AG04450 (cell line): ENCODE results near the gene PNKD. TPM values are rescaled to one million over a fixed set of nuclear protein-coding genes. Genes with fewer than 3 reads are reported as not detected.
"Not testable (repeated sequence)": the region's sequence is repeated elsewhere in the genome, so short reads cannot be mapped to it uniquely, and the experiment has no call there.

Source experiments
- CTCF ChIA-PET: fragments of 300-600, 350-600 bp; formaldehyde crosslinking; extraction: SDS; loops from one replicate; lab custom pipeline; 2022; ENCODE audit warnings: antibody characterized with exemption, inconsistent platforms; lab: Charles Lee
- POLR2A ChIA-PET: fragments of 350-600 bp; formaldehyde crosslinking; extraction: SDS; loops from one replicate; lab custom pipeline; 2021; ENCODE audit warnings: antibody characterized with exemption, inconsistent platforms; lab: Yijun Ruan, JAX
- DNase-seq: peaks from one replicate; pipeline ENCODE4 v3.0.0-alpha.2; 2011; ENCODE audit warnings: low read depth, low spot score
- H3K27ac ChIP-seq: one replicate; pipeline ENCODE4 v1.5.1; 2012; ENCODE audit warnings: low read depth, low read length, control low read depth
- H3K27me3 ChIP-seq: one replicate; pipeline ENCODE4 v1.6.0; 2012; ENCODE audit warnings: low read length; ENCODE audit not compliant: control insufficient read depth, insufficient read depth
- H3K4me3 ChIP-seq: 2 replicates; pipeline ENCODE4 v1.5.1; 2011; ENCODE audit warnings: mild to moderate bottlenecking, low read depth, low read length, control low read depth
- H3K9me3 ChIP-seq: 2 replicates; pipeline ENCODE4 v1.5.1; 2012; ENCODE audit warnings: low read length; ENCODE audit not compliant: control insufficient read depth, insufficient read depth
- CTCF ChIP-seq: IDR thresholded peaks from 2 replicates; pipeline ENCODE4 v1.5.1; 2011; ENCODE audit warnings: low read depth, low read length, control low read depth, inconsistent platforms
- polyA plus RNA-seq: library from polyadenylated mRNA; depleted of rRNA; stranded (reverse); fragments of >200 nt; gene quantifications from 2 replicates; pipeline ENCODE4 v1.2.3, GENCODE V29; 2011

The PNKD gene
- polyA plus RNA-seq, 1 experiment: 32.1 TPM

DNA sequence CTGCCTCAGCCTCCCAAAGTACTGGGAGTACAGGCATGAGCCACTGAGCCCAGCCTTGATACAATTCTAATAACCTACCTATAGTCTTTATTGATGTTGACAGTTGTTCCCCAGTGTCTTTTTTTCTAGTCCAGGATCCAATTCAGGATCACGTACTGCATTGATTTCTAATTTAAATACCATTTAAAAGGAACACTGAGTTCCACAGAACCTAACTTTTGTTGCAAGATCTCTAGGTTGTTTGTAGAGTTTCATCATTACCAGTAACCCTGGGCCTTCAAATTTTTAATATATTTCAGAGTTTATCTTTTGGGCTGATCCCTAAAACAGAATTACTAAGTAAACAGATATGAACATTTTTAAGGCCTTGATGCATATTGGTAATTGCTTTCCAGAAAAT, 43.0 kb downstream of the PNKD start:
- Histone ChIP-seq H3K9me3 (no peaks in the 10 kb centered on the region), H3K4me3 (no peak overlapping the region), H3K27me3 (no peaks in the 10 kb centered on the region), H3K27ac (no peak overlapping the region)
- ChIA-PET CTCF (interaction anchor here (0.6 kb wide), 1 partner anchor 312 kb away, joined by 4 read pairs; no protein-coding TSS in a partner anchor), POLR2A (no interaction called here)
- DNase-seq: no peak
- TF ChIP-seq CTCF: no peak

DNA sequence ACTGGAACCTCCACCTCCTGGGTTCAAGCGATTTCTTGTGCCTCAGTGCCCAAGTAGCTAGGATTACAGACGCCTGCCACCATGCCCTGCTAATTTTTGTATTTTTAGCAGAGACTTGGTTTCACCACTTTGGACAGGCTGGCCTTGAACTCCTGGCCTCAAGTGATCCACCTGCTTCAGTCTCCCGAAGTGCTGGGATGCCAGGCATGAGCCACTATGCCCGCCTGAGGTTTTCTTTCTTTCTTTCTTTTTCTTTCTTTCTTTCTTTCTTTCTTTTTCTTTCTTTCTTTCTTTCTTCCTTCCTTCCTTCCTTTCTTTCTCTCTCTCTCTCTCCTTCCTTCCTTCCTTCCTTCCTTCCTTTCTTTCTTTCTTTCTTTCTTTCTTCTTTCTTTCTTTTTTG, 44.4 kb downstream of the PNKD start:
- CTCF ChIA-PET: interaction anchor here (1.1 to 1.9 kb wide), 3 partner anchors 13 to 81 kb away, joined by 3 to 7 read pairs (median 7); no protein-coding TSS in a partner anchor
- H3K27me3 ChIP-seq, POLR2A ChIA-PET, H3K9me3 ChIP-seq, H3K27ac ChIP-seq, H3K4me3 ChIP-seq, DNase-seq: not testable (repeated sequence)

DNA sequence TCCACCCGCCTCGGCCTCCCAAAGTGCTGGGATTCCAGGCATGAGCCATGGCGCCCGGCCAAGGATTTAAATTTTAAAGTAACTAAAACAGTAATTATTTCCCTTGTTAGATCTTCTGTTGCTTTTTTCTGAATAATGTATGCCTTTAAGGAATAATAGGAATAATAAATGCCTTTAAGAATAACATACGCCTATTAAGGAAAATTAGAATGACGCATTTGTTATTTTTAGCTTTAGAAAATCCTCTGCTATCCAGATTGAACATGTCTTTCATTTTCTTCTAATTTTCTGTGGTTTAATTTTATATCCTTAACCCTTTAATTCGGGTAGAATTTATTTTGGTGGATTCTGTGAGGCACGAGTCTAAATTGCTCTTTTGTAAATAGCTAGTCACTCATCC, 45.1 kb downstream of the PNKD start:
- ChIA-PET POLR2A (interaction anchor here (0.7 kb wide), 1 partner anchor 58 kb away, joined by 3 read pairs; no protein-coding TSS in a partner anchor), CTCF (interaction anchor here (1.1 to 1.9 kb wide), 3 partner anchors 14 to 81 kb away, joined by 3 to 7 read pairs (median 7); no protein-coding TSS in a partner anchor)
- H3K4me3 ChIP-seq: no peak overlapping the region
- H3K27ac ChIP-seq: no peak overlapping the region
- H3K27me3 ChIP-seq: no peaks in the 10 kb centered on the region
- no peak for DNase-seq
- no peak for TF ChIP-seq CTCF
- H3K9me3 ChIP-seq: no peaks in the 10 kb centered on the region

- no peak overlapping the region for H3K27ac ChIP-seq
- ChIA-PET POLR2A (no interaction called here), CTCF (no interaction called here)
- H3K27me3 ChIP-seq: no peaks in the 10 kb centered on the region
- no peak for DNase-seq
- no peaks in the 10 kb centered on the region for H3K9me3 ChIP-seq
- TF ChIP-seq CTCF: no peak
- no peak overlapping the region for H3K4me3 ChIP-seq
These were observed 46.9 kb downstream of the PNKD start for GRCh38 chr2:218317303-218317630.

GRCh38 chr2:218317835-218318234, 47.5 kb downstream of the PNKD start:
- Histone ChIP-seq H3K27ac (no peak overlapping the region), H3K4me3 (no peak overlapping the region), H3K9me3 (no peaks in the 10 kb centered on the region), H3K27me3 (no peaks in the 10 kb centered on the region)
- CTCF ChIA-PET: no interaction called here
- no peak for TF ChIP-seq CTCF
- DNase-seq: no peak
- POLR2A ChIA-PET: no interaction called here

- no peaks in the 10 kb centered on the region for H3K27me3 ChIP-seq
- H3K27ac ChIP-seq: no peak overlapping the region
- no peaks in the 10 kb centered on the region for H3K9me3 ChIP-seq
- ChIA-PET POLR2A (no interaction called here), CTCF (no interaction called here)
- no peak overlapping the region for H3K4me3 ChIP-seq
- no peak for DNase-seq
- TF ChIP-seq CTCF: no peak
These were observed 47.9 kb downstream of the PNKD start for GRCh38 chr2:218318241-218318640.
